ENCODE measurements around the gene ATP2C1.

The ATP2C1 gene

GRCh38 chr3:131038326-131038725 is 144.4 kb downstream of the ATP2C1 start:
- no peak for TF ChIP-seq POLR2AphosphoS5 (IDR thresholded peaks at IDR 0.05; ENCODE audit: low read depth, low read length)
- TF ChIP-seq SIN3A (IDR thresholded peaks at IDR 0.05; ENCODE audit: borderline replicate concordance, insufficient read depth, low read length): no peak
- TF ChIP-seq TAF1 (IDR thresholded peaks at IDR 0.05; ENCODE audit: borderline replicate concordance, insufficient read depth, low read length): no peak
- no peak for TF ChIP-seq FOXP2 (optimal IDR thresholded peaks at IDR 0.05; ENCODE audit: borderline replicate concordance, extremely low read depth, extremely low read length, insufficient read depth)
- no peak for TF ChIP-seq REST (IDR thresholded peaks at IDR 0.05; ENCODE audit: insufficient read depth in 1 of 2, low read depth in 2 of 2, low read length in 2 of 2)

- TF ChIP-seq POLR2AphosphoS5 (IDR thresholded peaks at IDR 0.05; ENCODE audit: low read depth, low read length): no peak
- no peak for TF ChIP-seq FOXP2 (optimal IDR thresholded peaks at IDR 0.05; ENCODE audit: borderline replicate concordance, extremely low read depth, extremely low read length, insufficient read depth)
- no peak for TF ChIP-seq TAF1 (IDR thresholded peaks at IDR 0.05; ENCODE audit: borderline replicate concordance, insufficient read depth, low read length)
- no peak for TF ChIP-seq SIN3A (IDR thresholded peaks at IDR 0.05; ENCODE audit: borderline replicate concordance, insufficient read depth, low read length)
Measured at GRCh38 chr3:131047582-131047981, 153.7 kb downstream of the ATP2C1 start.

- TF ChIP-seq TAF1 (IDR thresholded peaks at IDR 0.05; ENCODE audit: borderline replicate concordance, insufficient read depth, low read length): no peak
Measured at GRCh38 chr3:131048030-131048429, 154.1 kb downstream of the ATP2C1 start.

- TF ChIP-seq REST (IDR thresholded peaks at IDR 0.05; ENCODE audit: insufficient read depth in 1 of 2, low read depth in 2 of 2, low read length in 2 of 2) (no peak), POLR2AphosphoS5 (IDR thresholded peaks at IDR 0.05; ENCODE audit: low read depth, low read length) (no peak), SIN3A (IDR thresholded peaks at IDR 0.05; ENCODE audit: borderline replicate concordance, insufficient read depth, low read length) (no peak), FOXP2 (optimal IDR thresholded peaks at IDR 0.05; ENCODE audit: borderline replicate concordance, extremely low read depth, extremely low read length, insufficient read depth) (no peak), TAF1 (IDR thresholded peaks at IDR 0.05; ENCODE audit: borderline replicate concordance, insufficient read depth, low read length) (no peak)
Measured at GRCh38 chr3:131050001-131050400, 156.1 kb downstream of the ATP2C1 start.

- TF ChIP-seq POLR2AphosphoS5 (IDR thresholded peaks at IDR 0.05; ENCODE audit: low read depth, low read length): no peak
- no peak for TF ChIP-seq FOXP2 (optimal IDR thresholded peaks at IDR 0.05; ENCODE audit: borderline replicate concordance, extremely low read depth, extremely low read length, insufficient read depth)
- no peak for TF ChIP-seq SIN3A (IDR thresholded peaks at IDR 0.05; ENCODE audit: borderline replicate concordance, insufficient read depth, low read length)
- TF ChIP-seq TAF1 (IDR thresholded peaks at IDR 0.05; ENCODE audit: borderline replicate concordance, insufficient read depth, low read length): no peak
- no peak for TF ChIP-seq REST (IDR thresholded peaks at IDR 0.05; ENCODE audit: insufficient read depth in 1 of 2, low read depth in 2 of 2, low read length in 2 of 2)
Measured at GRCh38 chr3:131053043-131053859, 159.4 kb downstream of the ATP2C1 start.

Data from PFSK-1 (cell line).